HG03135 (cell line): ENCODE data around the gene TMEM218.

Source experiments
- ATAC-seq: cut with Tn5 transposase; IDR thresholded peaks from one replicate; pipeline ENCODE4 v1.9.1; 2021; ENCODE audit warnings: mild to moderate bottlenecking, moderate library complexity; ENCODE audit not compliant: unreplicated experiment

Gene TMEM218

DNA sequence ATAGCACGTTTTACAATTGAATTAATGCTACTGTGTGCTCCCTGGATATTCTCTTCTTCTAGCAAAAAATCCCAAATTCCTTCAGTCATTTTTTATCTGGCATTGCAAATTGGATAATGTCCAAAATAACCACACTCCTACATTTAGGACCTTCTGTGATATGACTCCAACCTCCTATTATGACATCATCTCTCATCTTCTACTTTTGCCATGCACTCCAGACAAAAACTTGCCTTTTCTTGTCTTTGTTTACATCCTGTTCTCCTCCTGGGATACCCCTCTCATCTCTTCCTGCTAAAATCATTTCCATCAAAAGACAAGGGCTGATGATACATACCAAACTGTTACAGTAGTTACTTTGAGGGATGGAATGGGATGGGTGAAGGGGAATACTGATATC lies 20.6 kb upstream of the TMEM218 start:
- no peak for ATAC-seq

DNA sequence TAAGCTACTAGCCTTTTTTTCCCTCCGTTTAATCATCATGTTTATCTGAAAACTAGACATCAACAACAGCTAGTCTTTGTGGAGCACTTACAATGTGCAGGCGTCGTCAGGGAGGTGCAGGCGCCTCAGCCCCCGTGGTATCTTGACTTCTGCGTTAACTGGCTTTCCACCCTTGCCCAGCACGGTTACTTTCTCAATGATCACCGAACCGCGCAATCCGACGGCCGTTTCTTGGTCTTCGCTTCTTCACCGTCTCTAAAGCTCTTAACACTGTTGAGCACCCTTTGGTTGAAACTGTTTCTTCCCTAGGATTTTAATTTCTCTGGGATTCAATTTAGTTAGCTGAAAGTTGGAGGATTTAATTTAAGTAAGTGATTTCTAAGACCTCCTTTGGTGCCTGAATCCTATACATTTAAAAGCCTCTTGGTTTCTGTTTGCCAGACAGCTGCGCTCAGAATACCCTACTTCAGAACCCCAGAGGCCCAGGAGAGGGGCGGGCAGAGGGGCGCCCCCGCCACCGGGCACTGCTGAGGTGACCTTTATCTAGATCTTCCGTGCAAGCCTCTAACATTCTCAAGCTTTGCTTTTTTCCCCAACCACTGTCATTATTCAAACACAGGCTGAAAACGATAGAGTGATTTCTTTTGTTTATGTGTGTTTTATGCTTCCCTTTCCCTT lies 18.0 kb upstream of the TMEM218 start:
- ATAC-seq = no peak

DNA sequence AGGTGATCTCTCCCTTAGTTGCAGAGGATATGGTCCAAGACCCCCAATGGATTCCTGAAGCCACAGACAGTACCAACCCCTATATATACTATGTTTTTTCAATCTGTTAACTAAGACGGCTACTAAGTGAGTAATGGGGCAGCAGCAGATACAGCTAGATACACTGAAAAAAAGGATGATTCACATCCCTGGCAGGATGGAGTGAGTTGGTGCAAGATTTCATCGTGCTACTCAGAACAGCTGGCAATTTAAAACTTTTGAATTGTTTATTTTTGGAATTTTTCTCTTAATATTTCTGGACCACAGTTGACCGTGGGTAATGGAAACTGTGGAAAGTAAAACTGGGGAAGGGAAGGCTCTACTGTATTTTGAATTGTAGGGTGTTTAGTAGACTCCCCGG lies 17.0 kb upstream of the TMEM218 start:
- ATAC-seq = no peak

DNA sequence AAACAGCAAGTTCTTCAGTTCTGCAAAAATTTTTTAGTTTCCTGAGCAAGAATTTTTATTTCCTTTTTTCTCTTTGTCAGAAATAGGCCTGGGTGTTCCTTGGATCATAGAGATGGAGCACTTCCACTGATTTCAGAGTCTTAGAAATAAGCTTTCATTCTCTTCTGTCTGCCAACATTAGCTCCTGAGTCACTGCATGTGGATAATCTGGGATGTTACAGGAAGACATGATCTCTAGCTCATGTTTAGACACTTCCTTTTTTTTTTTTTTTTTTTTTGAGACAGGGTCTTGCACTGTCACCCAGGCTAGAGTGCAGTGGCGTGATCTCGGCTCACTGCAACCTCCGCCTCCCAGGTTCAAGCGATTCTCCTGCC lies 13.2 kb upstream of the TMEM218 start:
- no peak for ATAC-seq

DNA sequence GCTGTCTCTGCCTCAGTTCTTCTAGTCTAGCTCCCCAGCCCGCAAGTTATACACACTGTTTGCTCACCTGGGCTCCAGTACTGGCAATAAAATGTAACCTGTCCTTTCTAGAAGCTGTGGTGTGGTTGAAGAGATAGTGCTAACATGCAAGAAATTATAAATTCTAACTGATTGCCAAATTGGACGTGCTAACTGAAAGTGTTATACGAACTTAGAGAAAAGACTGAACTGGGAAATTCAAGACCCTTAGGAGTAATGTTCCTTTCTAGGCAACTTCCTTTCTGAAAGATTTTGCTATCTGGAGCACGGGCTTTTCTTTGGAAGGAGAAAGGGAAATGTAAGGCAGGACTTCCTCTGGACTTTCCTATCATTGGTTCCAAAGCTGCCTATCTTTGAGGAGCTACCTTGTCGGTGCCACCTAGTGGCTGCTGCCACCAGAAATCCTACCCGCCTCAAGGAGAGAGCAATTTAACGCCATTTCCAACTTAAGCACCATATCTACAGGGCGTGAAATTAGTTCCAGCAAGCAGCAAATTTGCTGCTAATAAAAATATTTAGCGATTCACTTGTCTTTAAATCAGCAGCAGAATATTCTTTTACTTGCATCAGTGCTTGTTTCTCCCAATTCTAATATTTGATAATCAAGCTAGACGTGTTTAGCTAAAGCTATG lies 12.7 kb upstream of the TMEM218 start:
- ATAC-seq = peak; percentile 75

DNA sequence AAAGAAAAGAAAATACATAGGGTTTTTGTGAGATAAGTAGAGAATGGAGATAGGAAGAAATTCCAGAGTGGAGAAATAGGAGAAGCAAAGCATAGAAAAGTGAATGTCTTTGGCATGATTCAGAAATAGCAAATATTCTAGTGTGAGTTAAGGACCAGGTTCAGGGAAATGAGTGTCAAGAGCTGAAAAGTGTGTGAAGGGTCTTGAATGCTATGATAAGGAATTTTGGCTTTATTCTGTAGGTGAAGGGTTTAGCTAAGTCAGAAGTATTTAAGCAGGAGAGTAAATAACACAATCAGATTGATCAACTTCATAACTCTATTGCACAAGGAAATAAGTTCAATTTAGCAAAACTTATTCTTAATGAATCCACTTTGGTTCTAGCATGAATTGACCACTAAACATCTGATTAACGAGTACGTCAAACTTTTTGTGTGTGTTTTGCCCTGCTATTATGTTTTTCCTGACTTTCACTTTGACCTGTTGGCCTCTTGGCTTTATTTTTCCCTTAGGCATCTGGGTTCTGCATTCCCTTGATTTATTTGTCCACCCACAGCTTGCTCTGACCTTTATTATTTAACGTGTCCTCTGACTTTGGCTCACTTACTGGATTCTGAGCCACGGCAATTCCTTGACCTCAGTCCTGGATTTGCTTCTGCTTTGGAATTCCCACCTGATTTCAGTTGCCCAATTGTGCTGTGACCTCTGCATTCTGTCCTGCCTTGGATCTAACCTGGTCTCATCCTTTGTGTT lies 11.9 kb upstream of the TMEM218 start:
- no peak for ATAC-seq

DNA sequence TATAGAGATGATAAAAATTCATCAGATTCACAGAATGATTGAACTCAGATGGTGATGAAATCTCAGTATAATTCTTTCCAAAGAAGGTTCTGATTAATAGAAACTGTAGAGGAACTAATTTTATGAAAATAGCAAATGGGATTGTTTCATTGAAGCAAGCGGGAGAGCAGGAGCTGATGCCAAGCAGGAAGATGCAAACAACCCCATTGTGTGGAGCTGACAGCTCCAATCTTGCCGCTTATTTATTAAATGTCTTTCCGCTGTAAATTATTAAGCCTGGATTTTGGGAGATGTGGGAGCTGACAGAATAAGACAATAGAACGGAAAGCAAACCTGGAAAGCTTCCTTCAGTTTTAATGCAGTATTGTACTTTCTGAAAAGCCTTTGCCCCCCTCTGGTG lies 6.0 kb upstream of the TMEM218 start:
- no peak for ATAC-seq

DNA sequence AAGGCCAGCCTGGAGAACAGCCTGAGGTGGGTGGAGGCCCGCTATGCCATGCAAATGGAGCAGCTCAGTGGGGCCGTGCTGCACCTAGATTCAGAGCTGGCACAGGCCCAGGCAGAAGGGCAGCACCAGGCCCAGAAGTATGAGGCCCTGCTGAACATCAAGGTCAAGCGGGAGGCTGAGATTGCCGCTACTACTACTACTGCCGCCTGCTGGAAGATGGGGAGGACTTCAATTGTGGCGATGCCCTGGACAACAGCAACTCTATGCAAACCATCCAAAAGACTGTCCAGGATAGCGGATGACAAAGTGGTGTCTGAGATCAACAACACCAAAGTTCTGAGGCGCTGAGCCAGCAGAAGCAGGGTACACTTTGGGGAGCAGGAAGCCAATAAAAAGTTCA lies 3.1 kb upstream of the TMEM218 start:
- no peak for ATAC-seq

DNA sequence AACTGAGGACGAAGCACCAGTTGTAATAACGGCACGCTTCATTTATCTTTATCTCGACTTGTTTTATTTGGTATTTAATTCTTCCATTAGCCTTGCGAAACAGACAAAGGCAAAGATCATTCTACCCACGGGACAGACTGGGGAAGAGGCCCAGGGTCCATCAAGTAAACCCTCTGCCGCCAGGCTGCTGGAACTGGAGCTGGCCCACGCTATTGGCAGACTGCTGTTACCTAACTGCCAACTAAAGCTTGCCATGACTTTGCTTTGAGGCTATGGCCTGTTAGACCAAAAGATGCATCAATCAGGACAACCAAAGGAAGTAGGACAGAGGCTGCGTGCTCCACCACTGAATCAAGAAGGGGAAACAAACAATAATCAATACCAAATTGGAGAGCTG lies 780 bp upstream of the TMEM218 start:
- ATAC-seq = no peak

DNA sequence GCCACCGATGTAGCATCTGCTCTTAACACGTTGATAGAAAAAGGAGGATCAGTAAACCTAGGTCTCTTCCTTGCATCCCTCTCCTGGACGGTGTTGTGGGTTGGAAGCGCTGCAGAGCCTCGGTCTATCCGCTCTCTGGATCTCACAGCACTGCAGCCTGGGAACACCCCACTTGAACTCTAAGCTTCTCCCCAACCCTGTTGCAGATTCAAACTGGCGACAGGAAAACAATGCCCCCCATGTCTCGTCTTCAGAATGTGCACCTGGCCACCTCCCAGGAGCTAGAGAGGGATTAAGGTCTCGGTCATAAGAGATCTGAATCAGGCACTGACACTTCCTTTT lies 454 bp downstream of the TMEM218 start:
- ATAC-seq = no peak

DNA sequence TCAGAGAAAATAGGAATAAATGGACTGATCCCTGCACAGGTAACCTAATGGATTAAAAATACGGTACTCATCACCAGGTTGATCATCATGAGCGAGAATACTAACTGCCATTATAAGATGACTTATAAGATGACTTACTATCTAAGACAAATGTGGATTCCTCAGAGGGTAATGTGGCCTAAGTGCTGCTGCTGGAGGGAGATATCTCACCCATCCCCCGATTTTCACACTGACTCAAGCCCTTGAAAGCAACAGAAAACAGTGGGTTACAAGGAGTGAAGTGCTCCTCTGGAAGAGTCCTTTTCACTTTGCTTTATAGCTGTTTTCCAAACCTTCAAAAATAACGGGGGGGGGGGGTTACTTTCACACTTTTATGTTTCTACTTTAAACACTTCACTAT lies 920 bp downstream of the TMEM218 start:
- no peak for ATAC-seq

DNA sequence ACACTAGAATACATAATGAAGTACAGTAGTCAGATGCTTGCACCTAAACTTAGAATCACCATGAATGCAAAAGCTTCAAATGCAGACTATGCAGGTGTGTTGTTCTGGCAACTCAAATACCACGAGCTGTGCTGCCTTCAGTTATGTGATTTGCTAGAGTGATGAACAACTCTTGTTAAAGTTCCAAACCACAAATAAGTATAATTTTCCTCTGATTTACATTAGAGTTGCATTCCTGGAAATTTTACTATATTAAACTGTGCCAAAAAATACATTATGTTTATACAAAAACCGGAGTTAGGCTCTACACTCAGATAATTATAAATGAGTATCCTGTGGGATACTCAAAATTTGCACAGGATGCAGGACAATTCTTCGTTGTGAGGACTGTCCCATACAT lies 3.0 kb downstream of the TMEM218 start:
- ATAC-seq = no peak

DNA sequence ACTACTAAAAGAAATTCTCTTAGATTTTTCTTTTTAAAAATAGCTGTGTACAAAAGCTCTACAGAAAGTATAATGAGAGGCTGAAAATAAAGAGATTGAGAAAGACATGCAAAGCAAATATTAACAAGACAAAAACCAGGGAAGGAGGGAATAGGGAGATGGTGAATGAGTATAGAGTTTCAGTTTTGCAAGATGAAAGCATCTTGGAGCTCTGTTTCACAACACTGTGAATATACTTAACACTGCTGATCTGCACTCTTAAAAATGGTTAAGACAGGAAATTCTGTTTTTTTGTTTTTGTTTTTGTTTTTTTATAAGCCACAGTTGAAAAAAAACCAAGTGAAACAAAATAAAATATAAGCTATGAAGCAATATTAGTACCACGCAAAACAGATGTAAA lies 5.5 kb downstream of the TMEM218 start:
- no peak for ATAC-seq

DNA sequence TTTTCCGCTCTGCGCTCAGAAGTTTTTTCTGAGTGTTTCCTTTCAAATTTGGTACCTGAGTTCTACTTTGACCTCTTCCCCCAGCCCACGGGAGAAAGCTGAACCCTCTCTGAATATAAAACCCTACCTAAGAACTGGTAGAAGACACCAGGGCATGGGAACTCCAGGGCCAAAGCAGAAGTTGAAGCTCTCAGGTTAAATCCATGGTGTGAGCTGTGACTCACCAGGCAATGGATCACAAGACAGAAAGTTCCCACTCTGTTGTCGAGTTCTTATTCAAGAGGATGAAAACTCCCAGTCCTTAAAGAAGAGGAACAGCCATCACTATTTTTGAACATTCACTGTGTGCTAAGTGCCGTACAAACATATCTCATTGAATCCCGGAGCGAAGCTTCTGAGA lies 8.9 kb downstream of the TMEM218 start:
- ATAC-seq = no peak

DNA sequence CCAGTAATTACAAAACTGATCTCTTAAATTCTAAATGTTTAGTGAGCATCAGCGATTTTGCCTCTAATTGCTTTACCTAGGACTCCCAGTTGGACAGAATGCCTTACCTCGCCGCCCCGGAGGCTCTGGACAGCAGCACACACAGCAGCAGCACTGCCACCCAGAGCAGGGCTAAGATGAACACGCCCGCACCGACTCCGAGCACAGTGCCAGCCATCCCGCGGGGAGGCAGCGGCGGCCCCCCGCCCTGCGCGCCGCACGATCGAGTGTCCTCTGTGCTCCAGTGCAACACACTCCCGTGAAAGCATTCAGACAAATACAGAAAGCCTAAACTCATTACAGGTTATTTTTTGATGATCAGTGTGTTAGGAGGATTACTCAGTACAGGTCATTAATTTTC lies 9.4 kb downstream of the TMEM218 start:
- no peak for ATAC-seq

DNA sequence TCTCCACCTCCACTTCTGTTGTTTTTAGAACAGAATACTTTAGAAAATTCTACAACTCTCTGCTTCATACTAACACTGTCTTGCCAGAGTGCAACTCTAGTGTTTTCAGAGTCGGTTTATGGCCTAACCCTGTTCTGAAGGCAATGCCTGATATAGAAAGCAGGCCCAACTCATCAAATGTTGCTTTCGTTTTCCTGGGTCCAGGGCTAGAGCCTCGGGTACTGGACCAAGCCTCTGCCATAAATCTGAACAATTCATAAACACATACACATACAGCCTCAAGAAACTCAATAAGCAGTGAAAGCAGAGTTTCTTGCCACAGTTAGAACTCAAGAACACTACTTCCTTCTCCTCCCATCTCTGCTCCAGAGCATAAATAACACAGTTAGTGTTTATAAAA lies 9.8 kb downstream of the TMEM218 start:
- no peak for ATAC-seq

DNA sequence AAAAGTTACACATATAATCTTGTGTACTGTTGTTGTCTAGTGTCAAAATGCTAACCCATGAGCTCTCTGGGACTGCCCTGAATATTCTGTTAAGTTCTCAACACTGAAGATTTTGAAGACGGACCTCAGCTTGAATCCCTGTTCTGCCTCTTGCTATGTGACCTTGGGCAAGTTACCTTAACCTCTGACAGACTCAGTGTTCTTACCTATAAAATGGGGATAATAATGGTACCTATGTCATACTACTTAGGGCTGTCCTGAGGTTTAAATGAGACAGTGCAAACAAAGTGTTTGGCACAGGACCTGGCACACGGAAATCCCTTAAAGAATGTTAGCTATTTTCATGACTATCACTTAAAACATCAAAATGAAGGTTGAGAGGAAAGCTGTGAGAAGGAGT lies 11.3 kb downstream of the TMEM218 start:
- ATAC-seq = no peak

DNA sequence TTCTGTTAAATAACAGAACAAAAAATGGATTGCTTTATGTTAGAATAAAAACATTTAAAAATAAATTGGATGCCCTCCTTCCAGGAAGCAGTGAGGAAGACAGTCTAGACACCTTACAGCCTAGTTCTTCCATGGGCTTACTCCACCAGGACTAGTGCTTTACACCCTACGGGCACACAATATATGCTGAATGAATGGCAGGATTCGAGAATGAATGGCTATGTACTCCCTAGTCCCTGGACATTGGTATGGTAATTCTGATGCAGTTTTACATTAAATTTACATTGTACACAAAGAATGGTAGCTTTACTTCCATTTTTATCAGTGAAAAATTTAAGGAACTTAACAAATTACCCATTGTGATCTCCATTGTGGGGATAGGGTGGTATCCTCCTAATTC lies 16.7 kb downstream of the TMEM218 start:
- no peak for ATAC-seq

DNA sequence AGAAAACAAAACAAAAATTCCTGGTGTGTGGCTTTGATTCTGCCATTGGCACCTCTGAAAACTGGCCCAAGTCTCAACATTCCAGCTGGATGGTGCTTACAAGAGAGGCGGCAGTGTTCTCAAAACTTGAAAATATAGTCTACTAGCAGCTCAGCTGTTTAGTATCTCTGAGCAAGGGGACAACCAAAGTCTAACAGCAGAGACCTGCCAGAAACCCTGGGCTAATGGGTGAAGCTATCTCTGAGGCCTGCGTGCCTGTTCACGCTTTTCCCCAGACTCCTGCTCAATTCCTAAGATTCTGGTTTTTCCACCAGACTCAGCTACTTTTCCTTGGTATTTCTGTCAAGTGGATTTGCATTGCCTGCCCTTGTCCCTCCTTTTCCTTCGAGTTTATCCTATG lies 17.9 kb downstream of the TMEM218 start:
- ATAC-seq = no peak

DNA sequence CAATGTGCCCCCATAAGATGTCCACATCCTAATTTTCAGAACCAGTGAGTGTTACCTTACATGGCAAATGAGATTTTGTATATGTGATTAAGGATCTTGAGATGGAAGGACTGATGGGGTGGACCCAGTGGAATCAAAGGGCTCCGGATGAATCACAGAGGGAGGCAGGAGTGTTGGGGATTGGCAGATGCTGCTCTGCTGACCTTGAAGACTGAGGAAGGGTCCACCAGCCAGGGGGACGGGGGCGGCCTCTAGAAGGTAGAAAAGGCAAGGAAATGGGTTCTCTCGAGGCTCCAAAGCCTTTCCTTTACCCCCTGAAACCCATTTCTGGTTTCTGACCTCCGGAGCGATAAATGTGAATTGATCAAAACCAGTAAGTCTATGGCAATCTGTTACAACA lies 18.8 kb downstream of the TMEM218 start:
- no peak for ATAC-seq

DNA sequence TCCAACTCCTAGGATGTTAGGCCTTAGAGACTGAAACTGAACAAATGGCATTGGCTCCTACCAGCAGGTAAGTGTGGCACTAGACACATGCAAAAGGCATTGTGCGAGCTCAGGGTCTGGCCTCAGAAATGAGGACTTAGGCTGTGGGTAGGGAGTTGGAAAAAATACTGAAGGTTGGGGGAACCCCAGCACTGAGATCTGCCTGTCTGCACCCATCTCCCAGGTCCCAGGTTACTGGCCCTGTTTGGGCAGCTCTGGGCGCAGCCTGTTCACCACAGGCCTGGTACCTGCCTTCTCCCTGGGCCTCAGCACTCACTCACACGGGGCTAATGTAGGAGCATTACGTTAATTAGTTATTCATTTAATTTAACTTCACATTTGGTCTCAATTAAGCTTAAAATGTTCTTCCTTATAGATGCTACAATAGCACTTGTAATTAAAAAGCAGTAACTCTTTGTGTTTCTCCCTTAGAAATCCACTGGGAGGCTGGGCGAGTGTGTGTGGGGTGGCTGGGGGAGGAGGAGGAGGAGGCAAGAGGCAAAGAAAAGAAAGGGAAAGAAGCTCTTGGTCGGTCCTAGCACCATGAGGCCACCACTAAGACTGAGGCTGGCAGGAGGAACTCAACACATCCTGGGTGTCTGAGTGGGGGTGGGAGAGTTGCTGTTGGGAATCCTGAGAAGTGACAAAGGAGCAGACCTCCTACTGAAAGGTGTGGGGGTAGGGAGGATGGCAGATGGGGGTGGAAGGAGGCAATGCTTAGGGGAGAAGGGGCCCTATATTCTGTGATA lies 19.4 kb downstream of the TMEM218 start:
- no peak for ATAC-seq
